GM12878 (cell line): ENCODE measurements around the gene SIRT3. TPM values are rescaled to one million over a fixed set of nuclear protein-coding genes. Genes with fewer than 3 reads are reported as not detected.

Source experiments
- ATAC-seq: fragments of 200-7000 bp; cut with Tn5 transposase; 3 replicates; pipeline ENCODE4 v1.9.1; 2020; ENCODE audit warnings: mild to moderate bottlenecking, moderate library complexity
- BruUV-seq: library from RNA; stranded (reverse); fragments of 400-500 nt; replicated peaks from 2 replicates; lab custom pipeline; 2021; lab: Mats Ljungman, UMichigan
- CTCF ChIA-PET: fragments of 300-600 bp; sonication (Branson Sonifier 250); formaldehyde crosslinking; extraction: SDS; loops from one replicate; lab custom pipeline; 2021; ENCODE audit warnings: inconsistent platforms; lab: Yijun Ruan, JAX
- POLR2A ChIA-PET: fragments of 350-600 bp; formaldehyde crosslinking; extraction: SDS; loops from one replicate; lab custom pipeline; 2021; ENCODE audit warnings: inconsistent platforms; lab: Charles Lee
- RAD21 ChIA-PET: fragments of 300-600 bp; sonication (Branson Sonifier 250); formaldehyde crosslinking; loops from one replicate; lab custom pipeline; 2023; ENCODE audit warnings: antibody characterized with exemption; ENCODE audit not compliant: unreplicated experiment; lab: Charles Lee
- SMC1A ChIA-PET: fragments of 300-600 bp; sonication (Branson Sonifier 250); formaldehyde crosslinking; loops from one replicate; lab custom pipeline; 2023; ENCODE audit not compliant: unreplicated experiment, uncharacterized antibody; lab: Charles Lee
- DNase-seq: peaks from one replicate; pipeline ENCODE4 v3.0.0-alpha.2; 2011; ENCODE audit warnings: low read depth, low spot score
- FAIRE-seq: peaks from 3 replicates; lab custom pipeline; 2011; peaks lifted over from hg19 to GRCh38; lab: Jason Lieb, UNC
- H2AFZ ChIP-seq: 2 replicates; pipeline ENCODE4 v1.6.0; 2011; ENCODE audit warnings: low read depth, low read length, control low read depth; ENCODE audit not compliant: control insufficient read depth
- H3K27ac ChIP-seq: 2 replicates; pipeline ENCODE4 v1.5.1; 2011; ENCODE audit warnings: control low read depth; ENCODE audit not compliant: control insufficient read depth, insufficient read depth
- H3K27me3 ChIP-seq, 2 experiments: replicated peaks in 1 of 2; 2 replicates each; pipeline versions ENCODE4 v1.6.0 to v1.6.1; 2011; ENCODE audit warnings: low read length in 1 of 2; ENCODE audit not compliant: control insufficient read depth in 2 of 2, insufficient read depth in 2 of 2
- H3K36me3 ChIP-seq, 2 experiments: 2 replicates each; pipeline ENCODE4 v1.5.1; 2011; ENCODE audit warnings: low read length in 1 of 2; ENCODE audit not compliant: control insufficient read depth in 2 of 2, insufficient read depth in 2 of 2
- H3K4me1 ChIP-seq: 2 replicates; pipeline ENCODE4 v1.6.1; 2011; ENCODE audit warnings: mild to moderate bottlenecking, low read length, moderate library complexity, mixed read lengths; ENCODE audit not compliant: control insufficient read depth, insufficient read depth
- H3K4me2 ChIP-seq: 2 replicates; pipeline ENCODE4 v1.6.0; 2011; ENCODE audit warnings: control low read depth; ENCODE audit not compliant: control insufficient read depth, insufficient read depth
- H3K4me3 ChIP-seq: fragments of 200-600 bp; sonication (generic); 2 replicates; pipeline ENCODE4 v1.5.1; 2016
- H3K79me2 ChIP-seq: 2 replicates; pipeline ENCODE4 v1.6.0; 2011; ENCODE audit warnings: low read length; ENCODE audit not compliant: control insufficient read depth, insufficient read depth
- H3K9ac ChIP-seq: 2 replicates; pipeline ENCODE4 v1.8.0; 2011; ENCODE audit warnings: low read length, control low read depth, mixed read lengths; ENCODE audit not compliant: control insufficient read depth, insufficient read depth
- H3K9me3 ChIP-seq: replicated peaks from 3 replicates; pipeline ENCODE4 v1.5.1; 2011; ENCODE audit warnings: mild to moderate bottlenecking, low read length; ENCODE audit not compliant: control insufficient read depth, insufficient read depth
- H4K20me1 ChIP-seq: 2 replicates; pipeline ENCODE4 v1.6.0; 2011; ENCODE audit not compliant: control insufficient read depth, insufficient read depth
- RUNX3 ChIP-seq: IDR thresholded peaks from 2 replicates; pipeline ENCODE4 v1.6.1; 2012; ENCODE audit warnings: low read length, inconsistent platforms
- WGBS: methylation state at CpG from one replicate; pipeline ENCODE4 v1.1.6; 2016; ENCODE audit warnings: low lambda C conversion rate; ENCODE audit not compliant: insufficient replicate concordance, insufficient coverage; ENCODE audit errors: missing lambda C conversion rate; 5-methylcytosine and 5-hydroxymethylcytosine counted together
- in situ Hi-C: fragments of 300-500 bp; cut with MboI; formaldehyde crosslinking; loops from 9 replicates; pipeline ENCODE4 v1.14.3; 2018; ENCODE audit warnings: mixed read lengths
- intact Hi-C: fragments of 100-400 bp; cut with micrococcal nuclease; formaldehyde crosslinking; loops from one replicate; pipeline ENCODE4 v1.14.2; 2022; ENCODE audit not compliant: unreplicated experiment
- polyA plus RNA-seq, 11 experiments: library from polyadenylated mRNA; depleted of rRNA in 4 of 11; unstranded in 6 of 11; stranded (reverse) in 5 of 11; fragments of >200 nt; fragmentation: Nextera tagmentation in 4 of 11; fragmentation: Illumina TruSeq in 1 of 11; extraction: Ambion mirVana in 4 of 11; extraction: Trizol in 1 of 11; gene quantifications; 1 replicate in 1 of 11; 2 replicates in 10 of 11; pipeline versions ENCODE4 v1.2.1 to v1.2.3, GENCODE V29; 2011 to 2016; ENCODE audit warnings: inconsistent platforms in 2 of 11, missing spikeins in 2 of 11, low read depth in 1 of 11
- total RNA-seq, 4 experiments: library from RNA; depleted of rRNA in 3 of 4; stranded (reverse); fragments of >200 nt in 3 of 4; fragmentation: Illumina TruSeq in 1 of 4; extraction: Trizol in 1 of 4; gene quantifications; 2 replicates each; pipeline versions ENCODE4 v1.2.1 to v1.2.3, GENCODE V29; 2013 to 2021
- TF ChIP-seq, protein P1 (sequence below): fragments of 450-650 bp; IDR thresholded peaks from 2 replicates; pipeline ENCODE4 v1.6.1; 2017; ENCODE audit warnings: mild to moderate bottlenecking
- TF ChIP-seq, protein P2 (sequence below): fragments of 450-650 bp; formaldehyde crosslinking; IDR thresholded peaks from 2 replicates; pipeline ENCODE4 v1.4.0; 2020; ENCODE audit warnings: mild to moderate bottlenecking, moderate library complexity
- TF ChIP-seq, protein P3 (sequence below): fragments of 450-650 bp; conservative IDR thresholded peaks from 2 replicates; pipeline ENCODE4 v1.6.1; 2017; ENCODE audit warnings: mild to moderate bottlenecking, moderate library complexity
- TF ChIP-seq, protein P4 (sequence below): fragments of 450-650 bp; IDR thresholded peaks from 2 replicates; pipeline ENCODE4 v1.6.1; 2018; ENCODE audit warnings: borderline replicate concordance, mild to moderate bottlenecking; ENCODE audit not compliant: partially characterized antibody
- TF ChIP-seq, protein P5 (sequence below): fragments of 450-650 bp; IDR thresholded peaks from 2 replicates; pipeline ENCODE4 v1.6.1; 2017; ENCODE audit warnings: low read depth, mild to moderate bottlenecking, moderate library complexity
- TF ChIP-seq, protein P6 (sequence below): fragments of 450-650 bp; IDR thresholded peaks from 2 replicates; pipeline ENCODE4 v1.6.1; 2016; ENCODE audit warnings: mild to moderate bottlenecking

SIRT3 gene
- total and polyA plus RNA-seq, 10 of the 15 experiments (the other 5 are each of a cell fraction or from before 2014, with no cell fraction given), result 0.90 to 23.2 (median 12.6) TPM

DNA sequence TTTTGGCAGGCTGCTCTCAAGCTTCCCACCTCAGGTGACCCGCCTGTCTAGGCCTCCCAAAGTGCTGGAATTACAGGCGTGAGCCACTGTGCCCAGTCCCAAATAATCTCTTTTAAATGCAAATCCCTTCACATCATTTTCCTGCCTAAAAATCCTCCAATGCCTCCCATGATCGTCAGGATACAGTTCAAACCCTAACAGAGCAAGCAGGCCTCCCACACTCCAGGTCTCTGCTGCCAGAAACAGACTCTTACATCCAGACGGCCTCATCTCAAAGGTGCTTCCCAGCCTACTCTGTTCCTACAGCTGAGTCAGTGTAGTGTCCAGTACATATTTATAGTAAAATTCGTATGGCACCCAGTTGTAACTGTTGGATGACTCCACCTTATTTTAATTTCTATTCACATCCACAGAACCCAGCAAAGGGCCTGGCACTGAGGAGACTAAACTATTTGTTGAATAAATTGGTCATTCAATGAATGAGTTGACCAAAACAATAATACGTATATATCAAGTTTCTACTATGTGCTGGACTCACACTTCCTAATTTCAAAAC, 8.2 kb downstream of the SIRT3 start:
- 75% methylated on average over 6 of the region's 6 CpGs for WGBS
- Histone ChIP-seq H4K20me1 (no peaks in the 10 kb centered on the region), H2AFZ (no peak overlapping the region), H3K4me3 (no peak overlapping the region), H3K27me3 (no peaks in the 10 kb centered on the region), H3K9ac (no peak overlapping the region), H3K4me2 (no peak overlapping the region), H3K4me1 (no peaks in the 10 kb centered on the region), H3K79me2 (no peaks in the 10 kb centered on the region), H3K27ac (no peak overlapping the region), H3K9me3 (no peaks in the 10 kb centered on the region), H3K36me3 (peaks cover 0 to 3% of the 10 kb centered on the region in 2 experiments; a peak in 2 of 4 replicates)
- CTCF ChIA-PET, result interaction anchor here (1.2 to 2.0 kb wide), 3 partner anchors 15 to 78 kb away, joined by 3 to 5 read pairs (median 5); no protein-coding TSS in a partner anchor
- ATAC-seq (no peak), FAIRE-seq (no peak), DNase-seq (no peak)
- no TSS peak for BruUV-seq
- RAD21 ChIA-PET, result no interaction called here
- POLR2A ChIA-PET, result interaction anchor here (0.6 to 1.8 kb wide), 3 partner anchors 10 to 578 kb away, joined by 3 to 7 read pairs (median 3); no protein-coding TSS in a partner anchor
- in situ Hi-C loops, result no loop called here
- intact Hi-C loops, result no loop called here
- SMC1A ChIA-PET, result interaction anchor here (0.5 to 1.0 kb wide), 4 partner anchors 10 to 351 kb away, joined by 3 read pairs; partner anchors contain the start of genes BET1L and RIC8A
- no peak for TF ChIP-seq RUNX3
- TF ChIP-seq, protein P1, sequence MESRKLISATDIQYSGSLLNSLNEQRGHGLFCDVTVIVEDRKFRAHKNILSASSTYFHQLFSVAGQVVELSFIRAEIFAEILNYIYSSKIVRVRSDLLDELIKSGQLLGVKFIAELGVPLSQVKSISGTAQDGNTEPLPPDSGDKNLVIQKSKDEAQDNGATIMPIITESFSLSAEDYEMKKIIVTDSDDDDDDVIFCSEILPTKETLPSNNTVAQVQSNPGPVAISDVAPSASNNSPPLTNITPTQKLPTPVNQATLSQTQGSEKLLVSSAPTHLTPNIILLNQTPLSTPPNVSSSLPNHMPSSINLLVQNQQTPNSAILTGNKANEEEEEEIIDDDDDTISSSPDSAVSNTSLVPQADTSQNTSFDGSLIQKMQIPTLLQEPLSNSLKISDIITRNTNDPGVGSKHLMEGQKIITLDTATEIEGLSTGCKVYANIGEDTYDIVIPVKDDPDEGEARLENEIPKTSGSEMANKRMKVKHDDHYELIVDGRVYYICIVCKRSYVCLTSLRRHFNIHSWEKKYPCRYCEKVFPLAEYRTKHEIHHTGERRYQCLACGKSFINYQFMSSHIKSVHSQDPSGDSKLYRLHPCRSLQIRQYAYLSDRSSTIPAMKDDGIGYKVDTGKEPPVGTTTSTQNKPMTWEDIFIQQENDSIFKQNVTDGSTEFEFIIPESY, result no peak
- TF ChIP-seq, protein P2, sequence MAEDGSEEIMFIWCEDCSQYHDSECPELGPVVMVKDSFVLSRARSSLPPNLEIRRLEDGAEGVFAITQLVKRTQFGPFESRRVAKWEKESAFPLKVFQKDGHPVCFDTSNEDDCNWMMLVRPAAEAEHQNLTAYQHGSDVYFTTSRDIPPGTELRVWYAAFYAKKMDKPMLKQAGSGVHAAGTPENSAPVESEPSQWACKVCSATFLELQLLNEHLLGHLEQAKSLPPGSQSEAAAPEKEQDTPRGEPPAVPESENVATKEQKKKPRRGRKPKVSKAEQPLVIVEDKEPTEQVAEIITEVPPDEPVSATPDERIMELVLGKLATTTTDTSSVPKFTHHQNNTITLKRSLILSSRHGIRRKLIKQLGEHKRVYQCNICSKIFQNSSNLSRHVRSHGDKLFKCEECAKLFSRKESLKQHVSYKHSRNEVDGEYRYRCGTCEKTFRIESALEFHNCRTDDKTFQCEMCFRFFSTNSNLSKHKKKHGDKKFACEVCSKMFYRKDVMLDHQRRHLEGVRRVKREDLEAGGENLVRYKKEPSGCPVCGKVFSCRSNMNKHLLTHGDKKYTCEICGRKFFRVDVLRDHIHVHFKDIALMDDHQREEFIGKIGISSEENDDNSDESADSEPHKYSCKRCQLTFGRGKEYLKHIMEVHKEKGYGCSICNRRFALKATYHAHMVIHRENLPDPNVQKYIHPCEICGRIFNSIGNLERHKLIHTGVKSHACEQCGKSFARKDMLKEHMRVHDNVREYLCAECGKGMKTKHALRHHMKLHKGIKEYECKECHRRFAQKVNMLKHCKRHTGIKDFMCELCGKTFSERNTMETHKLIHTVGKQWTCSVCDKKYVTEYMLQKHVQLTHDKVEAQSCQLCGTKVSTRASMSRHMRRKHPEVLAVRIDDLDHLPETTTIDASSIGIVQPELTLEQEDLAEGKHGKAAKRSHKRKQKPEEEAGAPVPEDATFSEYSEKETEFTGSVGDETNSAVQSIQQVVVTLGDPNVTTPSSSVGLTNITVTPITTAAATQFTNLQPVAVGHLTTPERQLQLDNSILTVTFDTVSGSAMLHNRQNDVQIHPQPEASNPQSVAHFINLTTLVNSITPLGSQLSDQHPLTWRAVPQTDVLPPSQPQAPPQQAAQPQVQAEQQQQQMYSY (CRISPR knock-in tag), result no peak
- TF ChIP-seq, protein P3, sequence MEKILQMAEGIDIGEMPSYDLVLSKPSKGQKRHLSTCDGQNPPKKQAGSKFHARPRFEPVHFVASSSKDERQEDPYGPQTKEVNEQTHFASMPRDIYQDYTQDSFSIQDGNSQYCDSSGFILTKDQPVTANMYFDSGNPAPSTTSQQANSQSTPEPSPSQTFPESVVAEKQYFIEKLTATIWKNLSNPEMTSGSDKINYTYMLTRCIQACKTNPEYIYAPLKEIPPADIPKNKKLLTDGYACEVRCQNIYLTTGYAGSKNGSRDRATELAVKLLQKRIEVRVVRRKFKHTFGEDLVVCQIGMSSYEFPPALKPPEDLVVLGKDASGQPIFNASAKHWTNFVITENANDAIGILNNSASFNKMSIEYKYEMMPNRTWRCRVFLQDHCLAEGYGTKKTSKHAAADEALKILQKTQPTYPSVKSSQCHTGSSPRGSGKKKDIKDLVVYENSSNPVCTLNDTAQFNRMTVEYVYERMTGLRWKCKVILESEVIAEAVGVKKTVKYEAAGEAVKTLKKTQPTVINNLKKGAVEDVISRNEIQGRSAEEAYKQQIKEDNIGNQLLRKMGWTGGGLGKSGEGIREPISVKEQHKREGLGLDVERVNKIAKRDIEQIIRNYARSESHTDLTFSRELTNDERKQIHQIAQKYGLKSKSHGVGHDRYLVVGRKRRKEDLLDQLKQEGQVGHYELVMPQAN, result no peak
- TF ChIP-seq, protein P4, sequence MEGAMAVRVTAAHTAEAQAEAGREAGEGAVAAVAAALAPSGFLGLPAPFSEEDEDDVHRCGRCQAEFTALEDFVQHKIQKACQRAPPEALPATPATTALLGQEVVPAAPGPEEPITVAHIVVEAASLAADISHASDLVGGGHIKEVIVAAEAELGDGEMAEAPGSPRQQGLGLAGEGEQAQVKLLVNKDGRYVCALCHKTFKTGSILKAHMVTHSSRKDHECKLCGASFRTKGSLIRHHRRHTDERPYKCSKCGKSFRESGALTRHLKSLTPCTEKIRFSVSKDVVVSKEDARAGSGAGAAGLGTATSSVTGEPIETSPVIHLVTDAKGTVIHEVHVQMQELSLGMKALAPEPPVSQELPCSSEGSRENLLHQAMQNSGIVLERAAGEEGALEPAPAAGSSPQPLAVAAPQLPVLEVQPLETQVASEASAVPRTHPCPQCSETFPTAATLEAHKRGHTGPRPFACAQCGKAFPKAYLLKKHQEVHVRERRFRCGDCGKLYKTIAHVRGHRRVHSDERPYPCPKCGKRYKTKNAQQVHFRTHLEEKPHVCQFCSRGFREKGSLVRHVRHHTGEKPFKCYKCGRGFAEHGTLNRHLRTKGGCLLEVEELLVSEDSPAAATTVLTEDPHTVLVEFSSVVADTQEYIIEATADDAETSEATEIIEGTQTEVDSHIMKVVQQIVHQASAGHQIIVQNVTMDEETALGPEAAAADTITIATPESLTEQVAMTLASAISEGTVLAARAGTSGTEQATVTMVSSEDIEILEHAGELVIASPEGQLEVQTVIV, result no peak
- TF ChIP-seq, protein P5, sequence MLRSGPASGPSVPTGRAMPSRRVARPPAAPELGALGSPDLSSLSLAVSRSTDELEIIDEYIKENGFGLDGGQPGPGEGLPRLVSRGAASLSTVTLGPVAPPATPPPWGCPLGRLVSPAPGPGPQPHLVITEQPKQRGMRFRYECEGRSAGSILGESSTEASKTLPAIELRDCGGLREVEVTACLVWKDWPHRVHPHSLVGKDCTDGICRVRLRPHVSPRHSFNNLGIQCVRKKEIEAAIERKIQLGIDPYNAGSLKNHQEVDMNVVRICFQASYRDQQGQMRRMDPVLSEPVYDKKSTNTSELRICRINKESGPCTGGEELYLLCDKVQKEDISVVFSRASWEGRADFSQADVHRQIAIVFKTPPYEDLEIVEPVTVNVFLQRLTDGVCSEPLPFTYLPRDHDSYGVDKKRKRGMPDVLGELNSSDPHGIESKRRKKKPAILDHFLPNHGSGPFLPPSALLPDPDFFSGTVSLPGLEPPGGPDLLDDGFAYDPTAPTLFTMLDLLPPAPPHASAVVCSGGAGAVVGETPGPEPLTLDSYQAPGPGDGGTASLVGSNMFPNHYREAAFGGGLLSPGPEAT, result no peak
- TF ChIP-seq, protein P6, sequence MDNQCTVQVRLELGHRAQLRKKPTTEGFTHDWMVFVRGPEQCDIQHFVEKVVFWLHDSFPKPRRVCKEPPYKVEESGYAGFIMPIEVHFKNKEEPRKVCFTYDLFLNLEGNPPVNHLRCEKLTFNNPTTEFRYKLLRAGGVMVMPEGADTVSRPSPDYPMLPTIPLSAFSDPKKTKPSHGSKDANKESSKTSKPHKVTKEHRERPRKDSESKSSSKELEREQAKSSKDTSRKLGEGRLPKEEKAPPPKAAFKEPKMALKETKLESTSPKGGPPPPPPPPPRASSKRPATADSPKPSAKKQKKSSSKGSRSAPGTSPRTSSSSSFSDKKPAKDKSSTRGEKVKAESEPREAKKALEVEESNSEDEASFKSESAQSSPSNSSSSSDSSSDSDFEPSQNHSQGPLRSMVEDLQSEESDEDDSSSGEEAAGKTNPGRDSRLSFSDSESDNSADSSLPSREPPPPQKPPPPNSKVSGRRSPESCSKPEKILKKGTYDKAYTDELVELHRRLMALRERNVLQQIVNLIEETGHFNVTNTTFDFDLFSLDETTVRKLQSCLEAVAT, result no peak
